A549 (cell line): Measurements from ENCODE around the gene TEKT5. TPM values are rescaled to one million over a fixed set of nuclear protein-coding genes. Genes with fewer than 3 reads are reported as not detected.
A peak's percentile ranks its signal among the peaks of the same experiment; 100 is the strongest.

Experiments
- ATAC-seq, 2 experiments: fragments of 200-7000 bp in 1 of 2; fragments of >200 bp in 1 of 2; cut with Nextera tagmentation in 1 of 2; cut with Tn5 transposase in 1 of 2; 3 replicates each; pipeline versions ENCODE4 v1.8.0 to v1.9.1; 2018 to 2020; ENCODE audit warnings: mild to moderate bottlenecking in 1 of 2, moderate library complexity in 1 of 2
- CTCF ChIA-PET: fragments of 300-600 bp; sonication (Branson Sonifier 250); formaldehyde crosslinking; extraction: SDS; loops from one replicate; lab custom pipeline; 2021; ENCODE audit warnings: antibody characterized with exemption, inconsistent platforms; lab: Yijun Ruan, JAX
- POLR2A ChIA-PET: fragments of 350-600 bp; formaldehyde crosslinking; extraction: SDS; loops from one replicate; lab custom pipeline; 2021; ENCODE audit warnings: antibody characterized with exemption, inconsistent platforms; lab: Yijun Ruan, JAX
- DNase-seq, 2 experiments: peaks; one replicate each; pipeline versions ENCODE4 v3.0.0 to v3.0.0-alpha.2; 2011 to 2016; ENCODE audit warnings: low read depth in 1 of 2, low spot score in 1 of 2
- FAIRE-seq: peaks from 2 replicates; lab custom pipeline; 2011; peaks lifted over from hg19 to GRCh38; lab: Jason Lieb, UNC
- H3K27ac ChIP-seq, 2 experiments: fragments of >200 bp; sonication (Bioruptor Twin); formaldehyde crosslinking; 3 replicates each; pipeline ENCODE4 v1.5.1; 2016 to 2017
- H3K4me1 ChIP-seq: fragments of >200 bp; sonication (Bioruptor Twin); formaldehyde crosslinking; 3 replicates; pipeline ENCODE4 v1.6.1; 2016
- H3K4me2 ChIP-seq: fragments of >200 bp; sonication (Bioruptor Twin); formaldehyde crosslinking; 3 replicates; pipeline ENCODE4 v1.6.1; 2016
- H3K4me3 ChIP-seq: fragments of >200 bp; sonication (Bioruptor Twin); formaldehyde crosslinking; 3 replicates; pipeline ENCODE4 v1.5.1; 2016
- H3K9me3 ChIP-seq: fragments of >200 bp; sonication (Bioruptor Twin); formaldehyde crosslinking; 3 replicates; pipeline ENCODE4 v1.6.1; 2016
- ESRRA ChIP-seq: fragments of 150-350 bp; IDR thresholded peaks from 2 replicates; pipeline ENCODE4 v1.6.1; 2014; ENCODE audit warnings: mild to moderate bottlenecking, low read length, borderline replicate concordance
- FOSL2 ChIP-seq, 2 experiments: fragments of 450-650 bp in 1 of 2; fragments of >200 bp in 1 of 2; sonication (Bioruptor Twin) in 1 of 2; formaldehyde crosslinking; IDR thresholded peaks; 2 replicates each; pipeline versions ENCODE4 v1.5.0 to v1.6.1; 2016 to 2020; ENCODE audit warnings: mild to moderate bottlenecking in 1 of 2, moderate library complexity in 1 of 2
- JUNB ChIP-seq: fragments of >200 bp; sonication (Bioruptor Twin); formaldehyde crosslinking; IDR thresholded peaks from 2 replicates; pipeline ENCODE4 v1.6.1; 2016
- NR3C1 ChIP-seq: fragments of >200 bp; sonication (Bioruptor Twin); formaldehyde crosslinking; IDR thresholded peaks from 3 replicates; pipeline ENCODE4 v1.6.1; 2017
- POLR2AphosphoS2 ChIP-seq: conservative IDR thresholded peaks from 2 replicates; pipeline ENCODE4 v1.6.1; 2012; ENCODE audit warnings: low read length, improper control_type of control experiment, inconsistent platforms
- RAD21 ChIP-seq, 2 experiments: fragments of >200 bp in 1 of 2; sonication (Bioruptor Twin) in 1 of 2; formaldehyde crosslinking in 1 of 2; IDR thresholded peaks in 1 of 2; conservative IDR thresholded peaks in 1 of 2; 2 replicates in 1 of 2; 3 replicates in 1 of 2; pipeline ENCODE4 v1.6.1; 2012 to 2018; ENCODE audit warnings: inconsistent platforms in 1 of 2
- RCOR1 ChIP-seq: fragments of 150-350 bp; IDR thresholded peaks from 2 replicates; pipeline ENCODE4 v1.6.1; 2014; ENCODE audit warnings: antibody characterized with exemption, low read length, low read depth
- SMC3 ChIP-seq: fragments of >200 bp; sonication (Bioruptor Twin); formaldehyde crosslinking; IDR thresholded peaks from 3 replicates; pipeline ENCODE4 v1.6.1; 2018; ENCODE audit warnings: inconsistent platforms
- TFCP2L1 ChIP-seq: fragments of 250-450 bp; sonication (Bioruptor Pico); IDR thresholded peaks from 2 replicates; pipeline ENCODE4 v1.5.0; 2021; ENCODE audit warnings: mild to moderate bottlenecking
- ZFP36 ChIP-seq: fragments of 450-650 bp; IDR thresholded peaks from 2 replicates; pipeline ENCODE4 v1.6.1; 2014; ENCODE audit warnings: borderline replicate concordance; ENCODE audit not compliant: partially characterized antibody
- ZSCAN20 ChIP-seq: fragments of 250-450 bp; sonication (Bioruptor Pico); IDR thresholded peaks from 2 replicates; pipeline ENCODE4 v1.8.0; 2022; ENCODE audit warnings: mild to moderate bottlenecking, moderate library complexity
- WGBS: methylation state at CpG from one replicate; pipeline ENCODE4 v1.1.6; 2017; ENCODE audit errors: missing lambda C conversion rate; 5-methylcytosine and 5-hydroxymethylcytosine counted together
- polyA plus RNA-seq, 4 experiments: library from polyadenylated mRNA; depleted of rRNA in 3 of 4; stranded (reverse); fragments of >200 nt; fragmentation: RNase III in 1 of 4; extraction: RNeasy Plus Mini Kit Qiagen cat#74134 plus additional on column Dnase treatment in 1 of 4; gene quantifications; 2 replicates in 3 of 4; 3 replicates in 1 of 4; pipeline ENCODE4 v1.2.3, GENCODE V29; 2011 to 2017
- TF ChIP-seq, protein P1 (sequence below): fragments of 450-650 bp; IDR thresholded peaks from 2 replicates; pipeline ENCODE4 v1.6.1; 2014; ENCODE audit warnings: antibody characterized with exemption
- TF ChIP-seq, protein P2 (sequence below): fragments of >200 bp; sonication (Bioruptor Twin); formaldehyde crosslinking; IDR thresholded peaks from 3 replicates; pipeline ENCODE4 v1.5.1; 2016
- TF ChIP-seq, protein P3 (sequence below): fragments of 200-600 bp; sonication (generic); IDR thresholded peaks from 2 replicates; pipeline ENCODE4 v1.6.1; 2016; ENCODE audit warnings: antibody characterized with exemption, mild to moderate bottlenecking, moderate library complexity
- TF ChIP-seq, protein P4 (sequence below): fragments of >200 bp; sonication (Bioruptor Twin); formaldehyde crosslinking; IDR thresholded peaks from 3 replicates; pipeline ENCODE4 v1.6.1; 2016

TEKT5 gene
- polyA plus RNA-seq, 2 of the 4 experiments (the other 2 are of a cell fraction), result 0.14 TPM; not detected in 1

DNA sequence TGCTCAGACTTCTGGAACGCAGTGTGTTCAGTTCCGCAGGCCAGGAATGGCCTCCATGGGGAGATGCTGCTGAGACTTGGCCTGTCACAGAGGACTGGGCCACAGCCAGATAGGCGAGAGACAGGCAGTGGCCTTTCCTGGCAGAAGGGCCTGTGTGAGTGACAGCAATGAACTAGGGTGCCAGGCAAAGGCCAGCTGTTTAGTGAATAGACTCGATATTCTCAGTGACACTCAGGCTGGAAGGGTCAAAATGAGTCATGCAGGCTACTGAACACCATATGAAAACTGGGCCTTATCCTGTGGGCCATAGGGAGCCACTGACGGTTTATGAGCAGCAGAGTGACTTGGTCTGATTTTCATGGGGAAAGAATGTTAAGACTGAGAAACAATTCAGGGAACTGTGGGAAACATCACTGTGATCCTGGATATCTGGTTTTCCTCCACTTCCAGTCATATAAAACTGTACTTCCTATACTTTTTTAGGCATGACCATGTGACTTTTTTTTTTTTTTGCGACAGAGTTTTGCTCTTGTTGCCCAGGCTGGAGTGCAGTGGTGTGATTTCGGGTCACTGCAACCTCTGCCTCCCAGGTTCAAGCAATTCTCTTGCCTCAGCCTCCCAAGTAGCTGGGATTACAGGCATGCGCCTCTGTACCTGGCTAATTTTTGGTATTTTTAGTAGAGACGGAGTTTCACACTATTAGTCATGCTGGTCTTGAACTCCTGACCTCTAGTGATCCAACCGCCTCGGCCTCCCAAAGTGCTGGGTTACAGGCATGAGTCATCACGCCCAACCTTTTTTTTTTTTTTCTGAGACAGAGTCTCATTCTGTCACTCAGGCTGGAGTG lies 43.7 kb upstream of the TEKT5 start:
- 0 out of 3 replicates have a peak, but pooled peaks cover 3% of the 10 kb centered on the region for H3K9me3 ChIP-seq
- no peak overlapping the region for H3K4me3 ChIP-seq
- WGBS, result 31% methylated on average over 12 of the region's 12 CpGs
- peak overlapping the region; percentile 45 for H3K4me2 ChIP-seq
- peak; percentile 70 for TF ChIP-seq ZFP36
- TF ChIP-seq ZSCAN20 (CRISPR knock-in tag), result no peak
- peak; percentile 64 for TF ChIP-seq FOSL2 (IDR thresholded peaks at IDR 0.05)
- peak; percentile 95 for TF ChIP-seq FOSL2 (CRISPR knock-in tag; IDR thresholded peaks at IDR 0.05)
- TF ChIP-seq JUNB, result peak; percentile 43; the same call in 1 of the 2 replicates
- TF ChIP-seq POLR2AphosphoS2, result no peak
- no peak for TF ChIP-seq NR3C1
- FAIRE-seq, result no peak
- ChIA-PET POLR2A (interaction anchor here (0.7 kb wide), 1 partner anchor 229 kb away, joined by 3 read pairs; no protein-coding TSS in a partner anchor), CTCF (interaction anchor here (0.6 to 7.4 kb wide), 17 partner anchors 8 to 481 kb away, joined by 3 to 198 read pairs (median 5); partner anchors contain the start of gene EMP2)
- peak; percentile 14 to 84 for DNase-seq
- peaks cover 33% of the 10 kb centered on the region for H3K4me1 ChIP-seq
- H3K27ac ChIP-seq, result peak overlapping the region; percentile 59 to 87
- peak; percentile 37 to 65 for ATAC-seq

DNA sequence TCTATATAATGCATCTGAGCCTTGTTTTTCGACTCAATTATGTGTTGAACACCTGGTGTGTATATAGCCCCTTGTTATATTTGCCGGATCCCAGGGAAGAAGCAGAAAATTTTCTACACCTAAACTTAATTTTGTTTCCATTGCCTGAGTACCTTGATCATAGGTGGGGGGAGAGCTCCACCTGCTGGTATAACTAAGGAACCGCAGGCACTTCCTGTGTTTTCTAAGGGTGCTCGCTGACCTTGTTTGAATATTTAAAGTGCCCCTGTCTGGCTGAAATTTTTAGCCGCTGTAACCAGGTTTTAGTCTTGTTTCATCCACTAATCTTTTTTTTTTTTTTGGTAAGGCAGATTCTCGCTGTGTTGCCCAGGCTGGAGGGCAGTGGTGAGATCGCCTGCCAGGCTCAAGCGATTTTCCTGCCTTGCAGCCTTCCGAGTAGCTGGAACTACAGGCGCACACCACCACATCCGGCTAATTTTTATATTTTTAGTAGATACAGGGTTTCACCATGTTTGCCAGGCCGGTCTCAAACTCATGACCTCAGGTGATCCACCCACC lies 42.4 kb upstream of the TEKT5 start:
- DNase-seq (peak; percentile 65 to 70), FAIRE-seq (no peak), ATAC-seq (peak; percentile 65 to 81; a peak in 5 of 6 replicates)

More for the DNA sequence above, 42.4 kb upstream of the TEKT5 start:
- peaks cover 26% of the 10 kb centered on the region for H3K4me1 ChIP-seq
- WGBS, result 29% methylated on average over 12 of the region's 12 CpGs
- TF ChIP-seq ESRRA, result no peak
- TF ChIP-seq, protein P1, sequence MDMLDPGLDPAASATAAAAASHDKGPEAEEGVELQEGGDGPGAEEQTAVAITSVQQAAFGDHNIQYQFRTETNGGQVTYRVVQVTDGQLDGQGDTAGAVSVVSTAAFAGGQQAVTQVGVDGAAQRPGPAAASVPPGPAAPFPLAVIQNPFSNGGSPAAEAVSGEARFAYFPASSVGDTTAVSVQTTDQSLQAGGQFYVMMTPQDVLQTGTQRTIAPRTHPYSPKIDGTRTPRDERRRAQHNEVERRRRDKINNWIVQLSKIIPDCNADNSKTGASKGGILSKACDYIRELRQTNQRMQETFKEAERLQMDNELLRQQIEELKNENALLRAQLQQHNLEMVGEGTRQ, result no peak
- TF ChIP-seq, protein P2, sequence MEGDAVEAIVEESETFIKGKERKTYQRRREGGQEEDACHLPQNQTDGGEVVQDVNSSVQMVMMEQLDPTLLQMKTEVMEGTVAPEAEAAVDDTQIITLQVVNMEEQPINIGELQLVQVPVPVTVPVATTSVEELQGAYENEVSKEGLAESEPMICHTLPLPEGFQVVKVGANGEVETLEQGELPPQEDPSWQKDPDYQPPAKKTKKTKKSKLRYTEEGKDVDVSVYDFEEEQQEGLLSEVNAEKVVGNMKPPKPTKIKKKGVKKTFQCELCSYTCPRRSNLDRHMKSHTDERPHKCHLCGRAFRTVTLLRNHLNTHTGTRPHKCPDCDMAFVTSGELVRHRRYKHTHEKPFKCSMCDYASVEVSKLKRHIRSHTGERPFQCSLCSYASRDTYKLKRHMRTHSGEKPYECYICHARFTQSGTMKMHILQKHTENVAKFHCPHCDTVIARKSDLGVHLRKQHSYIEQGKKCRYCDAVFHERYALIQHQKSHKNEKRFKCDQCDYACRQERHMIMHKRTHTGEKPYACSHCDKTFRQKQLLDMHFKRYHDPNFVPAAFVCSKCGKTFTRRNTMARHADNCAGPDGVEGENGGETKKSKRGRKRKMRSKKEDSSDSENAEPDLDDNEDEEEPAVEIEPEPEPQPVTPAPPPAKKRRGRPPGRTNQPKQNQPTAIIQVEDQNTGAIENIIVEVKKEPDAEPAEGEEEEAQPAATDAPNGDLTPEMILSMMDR, result peak; percentile 94
- TF ChIP-seq RCOR1, result no peak
- TF ChIP-seq TFCP2L1 (CRISPR knock-in tag), result no peak
- TF ChIP-seq SMC3, result peak; percentile 87
- TF ChIP-seq, protein P3, sequence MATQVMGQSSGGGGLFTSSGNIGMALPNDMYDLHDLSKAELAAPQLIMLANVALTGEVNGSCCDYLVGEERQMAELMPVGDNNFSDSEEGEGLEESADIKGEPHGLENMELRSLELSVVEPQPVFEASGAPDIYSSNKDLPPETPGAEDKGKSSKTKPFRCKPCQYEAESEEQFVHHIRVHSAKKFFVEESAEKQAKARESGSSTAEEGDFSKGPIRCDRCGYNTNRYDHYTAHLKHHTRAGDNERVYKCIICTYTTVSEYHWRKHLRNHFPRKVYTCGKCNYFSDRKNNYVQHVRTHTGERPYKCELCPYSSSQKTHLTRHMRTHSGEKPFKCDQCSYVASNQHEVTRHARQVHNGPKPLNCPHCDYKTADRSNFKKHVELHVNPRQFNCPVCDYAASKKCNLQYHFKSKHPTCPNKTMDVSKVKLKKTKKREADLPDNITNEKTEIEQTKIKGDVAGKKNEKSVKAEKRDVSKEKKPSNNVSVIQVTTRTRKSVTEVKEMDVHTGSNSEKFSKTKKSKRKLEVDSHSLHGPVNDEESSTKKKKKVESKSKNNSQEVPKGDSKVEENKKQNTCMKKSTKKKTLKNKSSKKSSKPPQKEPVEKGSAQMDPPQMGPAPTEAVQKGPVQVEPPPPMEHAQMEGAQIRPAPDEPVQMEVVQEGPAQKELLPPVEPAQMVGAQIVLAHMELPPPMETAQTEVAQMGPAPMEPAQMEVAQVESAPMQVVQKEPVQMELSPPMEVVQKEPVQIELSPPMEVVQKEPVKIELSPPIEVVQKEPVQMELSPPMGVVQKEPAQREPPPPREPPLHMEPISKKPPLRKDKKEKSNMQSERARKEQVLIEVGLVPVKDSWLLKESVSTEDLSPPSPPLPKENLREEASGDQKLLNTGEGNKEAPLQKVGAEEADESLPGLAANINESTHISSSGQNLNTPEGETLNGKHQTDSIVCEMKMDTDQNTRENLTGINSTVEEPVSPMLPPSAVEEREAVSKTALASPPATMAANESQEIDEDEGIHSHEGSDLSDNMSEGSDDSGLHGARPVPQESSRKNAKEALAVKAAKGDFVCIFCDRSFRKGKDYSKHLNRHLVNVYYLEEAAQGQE, result no peak
- TF ChIP-seq, protein P4, sequence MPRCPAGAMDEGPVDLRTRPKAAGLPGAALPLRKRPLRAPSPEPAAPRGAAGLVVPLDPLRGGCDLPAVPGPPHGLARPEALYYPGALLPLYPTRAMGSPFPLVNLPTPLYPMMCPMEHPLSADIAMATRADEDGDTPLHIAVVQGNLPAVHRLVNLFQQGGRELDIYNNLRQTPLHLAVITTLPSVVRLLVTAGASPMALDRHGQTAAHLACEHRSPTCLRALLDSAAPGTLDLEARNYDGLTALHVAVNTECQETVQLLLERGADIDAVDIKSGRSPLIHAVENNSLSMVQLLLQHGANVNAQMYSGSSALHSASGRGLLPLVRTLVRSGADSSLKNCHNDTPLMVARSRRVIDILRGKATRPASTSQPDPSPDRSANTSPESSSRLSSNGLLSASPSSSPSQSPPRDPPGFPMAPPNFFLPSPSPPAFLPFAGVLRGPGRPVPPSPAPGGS, result no peak
- peak; percentile 95 to 96 for TF ChIP-seq RAD21 (conservative IDR thresholded peaks at IDR 0.05 in 1 of 2, IDR thresholded peaks at IDR 0.05 in 1 of 2)
- TF ChIP-seq, all 56 proteins: peak for 3
- ChIA-PET CTCF (interaction anchor here (0.6 to 7.4 kb wide), 41 partner anchors 9 to 1576 kb away, joined by 3 to 198 read pairs (median 4); partner anchors contain the start of gene EMP2), POLR2A (interaction anchor here (0.7 kb wide), 1 partner anchor 182 kb away, joined by 4 read pairs; no protein-coding TSS in a partner anchor)
- Histone ChIP-seq H3K4me3 (no peak overlapping the region), H3K4me2 (peak overlapping the region; percentile 47), H3K9me3 (peaks cover 3% of the 10 kb centered on the region; the same call in 1 of the 3 replicates), H3K27ac (peak overlapping the region; percentile 44 to 66; a peak in 4 of 6 replicates)
